ENCODE measurements around the gene FIGNL2.

- TF ChIP-seq CTCF (conservative IDR thresholded peaks at IDR 0.05) (no peak), ZFX (IDR thresholded peaks at IDR 0.05) (no peak)
Measured at GRCh38 chr12:51833448-51834227, 14.9 kb downstream of the FIGNL2 start.
